Adrenal gland (tissue), 5 donors: ENCODE results near the gene FRMD5.

Experiments
- POLR2A ChIP-seq, 2 donors: fragments of 450-650 bp; IDR thresholded peaks; one replicate each; pipeline ENCODE4 v1.6.1; 2017; ENCODE audit warnings: antibody characterized with exemption in 2 of 2, mild to moderate bottlenecking in 2 of 2, moderate library complexity in 1 of 2
- TF ChIP-seq, protein P1 (sequence below), 6 experiments: fragments of 450-650 bp in 4 of 6; fragments of 200-600 bp in 2 of 6; sonication (generic) in 1 of 6; IDR thresholded peaks; 1 replicate in 5 of 6; 2 replicates in 1 of 6; pipeline versions ENCODE4 v1.5.1 to v1.8.0; 2016 to 2021; ENCODE audit warnings: antibody characterized with exemption in 6 of 6, mild to moderate bottlenecking in 2 of 6, moderate library complexity in 1 of 6
- donor health status: DM: no; HTN: no; CAD: no.

DNA sequence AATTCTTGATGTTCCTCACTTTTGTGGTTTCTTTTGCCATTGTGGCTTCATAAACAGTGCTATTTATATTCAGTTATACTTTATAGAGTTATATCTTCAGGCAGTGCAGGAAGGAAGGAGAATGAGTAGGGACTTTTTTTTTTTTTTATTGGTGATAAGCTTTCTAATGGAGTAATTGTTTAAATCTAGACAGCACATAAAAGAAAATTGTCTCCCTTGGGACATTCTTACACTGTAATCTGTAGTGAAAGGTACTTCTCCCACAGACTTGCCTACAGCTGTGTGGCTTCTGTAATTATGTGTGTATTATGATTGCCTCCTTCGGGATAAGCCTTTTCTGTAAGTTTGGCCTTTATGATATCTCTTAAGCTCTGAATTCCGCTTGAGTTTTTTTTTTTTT is 326.7 kb downstream of the FRMD5 start:
- TF ChIP-seq, protein P1, sequence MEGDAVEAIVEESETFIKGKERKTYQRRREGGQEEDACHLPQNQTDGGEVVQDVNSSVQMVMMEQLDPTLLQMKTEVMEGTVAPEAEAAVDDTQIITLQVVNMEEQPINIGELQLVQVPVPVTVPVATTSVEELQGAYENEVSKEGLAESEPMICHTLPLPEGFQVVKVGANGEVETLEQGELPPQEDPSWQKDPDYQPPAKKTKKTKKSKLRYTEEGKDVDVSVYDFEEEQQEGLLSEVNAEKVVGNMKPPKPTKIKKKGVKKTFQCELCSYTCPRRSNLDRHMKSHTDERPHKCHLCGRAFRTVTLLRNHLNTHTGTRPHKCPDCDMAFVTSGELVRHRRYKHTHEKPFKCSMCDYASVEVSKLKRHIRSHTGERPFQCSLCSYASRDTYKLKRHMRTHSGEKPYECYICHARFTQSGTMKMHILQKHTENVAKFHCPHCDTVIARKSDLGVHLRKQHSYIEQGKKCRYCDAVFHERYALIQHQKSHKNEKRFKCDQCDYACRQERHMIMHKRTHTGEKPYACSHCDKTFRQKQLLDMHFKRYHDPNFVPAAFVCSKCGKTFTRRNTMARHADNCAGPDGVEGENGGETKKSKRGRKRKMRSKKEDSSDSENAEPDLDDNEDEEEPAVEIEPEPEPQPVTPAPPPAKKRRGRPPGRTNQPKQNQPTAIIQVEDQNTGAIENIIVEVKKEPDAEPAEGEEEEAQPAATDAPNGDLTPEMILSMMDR (IDR thresholded peaks at IDR 0.05) = no peak
- no peak for TF ChIP-seq POLR2A (IDR thresholded peaks at IDR 0.05)
